Urinary bladder (tissue), 4 donors: ENCODE results near the gene GNAI2. TPM values are rescaled to one million over a fixed set of nuclear protein-coding genes. Genes with fewer than 3 reads are reported as not detected.
"Not testable (repeated sequence)": the region's sequence is repeated elsewhere in the genome, so short reads cannot be mapped to it uniquely, and the experiment has no call there.

Experiments used
- DNase-seq: peaks from one replicate; pipeline ENCODE4 v3.0.0-alpha.2; 2015; ENCODE audit errors: extremely low spot score
- H3K27ac ChIP-seq: one replicate; pipeline ENCODE4 v1.5.1; 2013; ENCODE audit warnings: low read depth, mild to moderate bottlenecking, moderate library complexity
- H3K36me3 ChIP-seq: one replicate; pipeline ENCODE4 v1.6.1; 2013; ENCODE audit warnings: mild to moderate bottlenecking, moderate library complexity; ENCODE audit not compliant: insufficient read depth
- H3K4me1 ChIP-seq: one replicate; pipeline ENCODE4 v1.6.1; 2013; ENCODE audit warnings: mild to moderate bottlenecking, moderate library complexity; ENCODE audit not compliant: insufficient read depth
- H3K4me3 ChIP-seq: one replicate; pipeline ENCODE4 v1.5.1; 2013; ENCODE audit warnings: low read depth, low read length
- whole genome bisulfite sequencing: extraction: QIAGEN DNeasy Blood & Tissue Kit; methylation state at CpG from one replicate; pipeline ENCODE4 v1.1.7; 2013; 5-methylcytosine and 5-hydroxymethylcytosine counted together
- polyA plus RNA-seq: library from polyadenylated mRNA; stranded (reverse); fragments of 200-250 nt; gene quantifications from one replicate; pipeline ENCODE4 v1.2.3, GENCODE V29; 2013
- total RNA-seq: library from RNA; depleted of rRNA; stranded (reverse); fragments of >200 nt; gene quantifications from one replicate; pipeline ENCODE4 v1.2.3, GENCODE V29; 2014
- donor health status: healthy with polysubstance abuse.
- donor health status: healthy.

The GNAI2 gene
- total and polyA plus RNA-seq, 2 donors, result 96.3 to 263 TPM

GRCh38 chr3:50279255-50280016 is 43.4 kb downstream of the GNAI2 start:
- Histone ChIP-seq H3K4me1 (no peaks in the 10 kb centered on the region), H3K27ac (no peak overlapping the region), H3K36me3 (no peaks in the 10 kb centered on the region), H3K4me3 (no peak overlapping the region)
- no peak for DNase-seq
- 89% methylated on average over 8 of the region's 8 CpGs for WGBS

GRCh38 chr3:50284121-50284520 is 48.1 kb downstream of the GNAI2 start:
- DNase-seq, H3K4me1 ChIP-seq, H3K4me3 ChIP-seq, H3K27ac ChIP-seq, H3K36me3 ChIP-seq: not testable (repeated sequence)
- WGBS, result 82% methylated on average over 6 of the region's 6 CpGs

DNA sequence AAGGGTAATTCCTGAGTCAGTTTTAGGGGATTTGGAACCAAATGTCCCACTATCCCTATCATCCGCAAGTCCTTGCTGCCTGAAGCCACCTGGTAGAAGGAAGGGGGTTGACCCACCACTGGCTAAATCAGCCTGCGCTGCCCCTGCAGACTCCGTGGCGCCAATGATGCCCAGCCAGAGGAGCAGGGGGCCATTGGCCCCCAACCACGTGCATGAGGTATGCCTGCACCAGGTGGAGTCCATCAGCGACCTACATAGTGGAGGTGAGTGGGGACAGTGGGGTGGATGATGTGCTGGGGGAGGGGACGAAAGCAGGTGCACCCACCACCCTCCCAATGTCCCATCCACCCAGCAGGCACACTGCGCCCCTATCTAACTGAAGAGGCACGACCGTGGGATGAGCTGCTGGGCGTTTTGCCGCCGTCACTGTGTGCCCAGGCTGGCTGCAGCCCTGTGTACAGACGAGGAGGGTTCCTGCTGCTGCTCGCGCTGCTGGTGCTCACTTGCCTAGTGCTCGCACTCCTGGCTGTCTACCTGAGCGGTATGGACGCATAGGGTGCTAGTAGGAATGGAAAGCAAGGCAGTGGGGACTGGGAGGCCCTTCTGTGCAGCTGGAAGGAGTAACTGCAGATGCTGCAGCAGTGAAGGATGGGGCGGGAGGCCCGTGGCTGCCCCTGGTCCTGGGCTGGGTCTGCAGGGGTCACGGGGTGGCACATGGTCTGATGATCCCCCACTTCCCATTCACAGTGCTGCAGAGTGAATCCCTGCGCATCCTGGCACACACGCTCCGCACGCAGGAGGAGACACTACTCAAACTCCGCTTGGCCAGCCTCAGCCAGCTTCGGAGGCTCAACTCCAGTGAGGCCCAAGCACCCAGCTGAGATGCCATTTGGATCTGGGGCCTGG is 50.6 kb downstream of the GNAI2 start:
- 88% methylated on average over 28 of the region's 28 CpGs for WGBS
- Histone ChIP-seq H3K4me1 (no peaks in the 10 kb centered on the region), H3K27ac (no peak overlapping the region), H3K36me3 (no peaks in the 10 kb centered on the region), H3K4me3 (no peak overlapping the region)
- no peak for DNase-seq

- no peak for DNase-seq
- H3K27ac ChIP-seq, result no peak overlapping the region
- no peaks in the 10 kb centered on the region for H3K36me3 ChIP-seq
- 90% methylated on average over 1 of the region's 1 CpG for WGBS
- no peak overlapping the region for H3K4me3 ChIP-seq
- no peaks in the 10 kb centered on the region for H3K4me1 ChIP-seq
These were observed 51.3 kb downstream of the GNAI2 start for GRCh38 chr3:50287262-50287661.

GRCh38 chr3:50288387-50289007 is 52.5 kb downstream of the GNAI2 start:
- Histone ChIP-seq H3K4me1 (no peaks in the 10 kb centered on the region), H3K4me3 (no peak overlapping the region)
- WGBS, result 95% methylated on average over 23 of the region's 23 CpGs

GRCh38 chr3:50289130-50289529 is 53.1 kb downstream of the GNAI2 start:
- no peaks in the 10 kb centered on the region for H3K4me1 ChIP-seq
- no peak for DNase-seq
- no peak overlapping the region for H3K27ac ChIP-seq
- 92% methylated on average over 6 of the region's 6 CpGs for WGBS
- no peak overlapping the region for H3K4me3 ChIP-seq
- no peaks in the 10 kb centered on the region for H3K36me3 ChIP-seq

More at GRCh38 chr3:50288387-50289007, 52.5 kb downstream of the GNAI2 start:
- DNase-seq, result no peak
- Histone ChIP-seq H3K36me3 (no peaks in the 10 kb centered on the region), H3K27ac (no peak overlapping the region)

GRCh38 chr3:50290161-50290641 is 54.2 kb downstream of the GNAI2 start:
- DNase-seq, result no peak
- Histone ChIP-seq H3K4me3 (no peak overlapping the region), H3K27ac (no peak overlapping the region), H3K36me3 (no peaks in the 10 kb centered on the region), H3K4me1 (no peaks in the 10 kb centered on the region)
- 94% methylated on average over 16 of the region's 16 CpGs for WGBS

GRCh38 chr3:50292159-50293078 is 56.4 kb downstream of the GNAI2 start, which contains the start of gene IFRD2:
TSS of gene IFRD2 (minus strand) at chr3:50292429. CDS start at chr3:50292274, 155 bp downstream.
- 1% methylated on average over 67 of the region's 67 CpGs for WGBS
- H3K4me3 ChIP-seq, result peak within 1 kb of the TSS; percentile 87
- DNase-seq, result peak; percentile 92
- H3K36me3 ChIP-seq, result no peaks in the 10 kb centered on the region
- no peaks in the 10 kb centered on the region for H3K4me1 ChIP-seq
- no peak within 1 kb of the TSS for H3K27ac ChIP-seq

DNA sequence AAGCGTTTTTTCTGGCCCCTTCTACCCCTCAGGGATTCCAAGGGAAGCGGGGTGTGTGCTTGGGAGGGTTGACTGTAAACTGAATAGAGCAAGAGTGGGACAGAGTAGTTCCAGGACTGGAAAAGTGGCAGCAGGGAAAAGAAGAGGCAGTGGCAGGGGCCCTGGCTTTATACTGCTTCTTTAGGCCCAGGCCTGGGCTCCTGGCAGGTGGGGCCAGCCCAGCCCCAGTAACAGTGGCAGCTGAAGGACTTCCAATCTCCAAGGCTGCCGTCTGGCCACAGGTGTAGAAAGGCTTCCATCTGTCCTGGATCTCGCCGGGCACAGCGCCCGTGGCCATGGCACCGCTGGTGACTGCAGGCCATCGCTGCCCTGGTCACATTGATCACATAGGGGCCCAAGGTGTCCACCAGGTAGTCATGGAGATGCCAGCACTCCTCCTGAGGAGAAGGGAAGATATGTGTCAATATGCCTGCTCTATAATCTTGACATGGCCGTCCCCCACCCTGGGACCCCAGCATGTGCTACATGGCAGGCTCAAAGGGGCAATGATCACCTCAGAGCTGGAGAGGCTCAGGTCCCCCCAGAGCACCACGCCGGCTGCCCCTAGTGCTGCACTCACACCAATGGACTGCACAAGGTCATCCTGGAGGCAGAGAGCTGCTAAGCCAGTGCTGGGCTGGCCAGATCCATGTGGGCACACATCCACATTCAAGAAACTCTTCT is 57.2 kb downstream of the GNAI2 start:
- WGBS, result 74% methylated on average over 12 of the region's 12 CpGs
- Histone ChIP-seq H3K4me1 (no peaks in the 10 kb centered on the region), H3K36me3 (no peaks in the 10 kb centered on the region), H3K4me3 (no peak overlapping the region), H3K27ac (no peak overlapping the region)
- DNase-seq, result no peak

DNA sequence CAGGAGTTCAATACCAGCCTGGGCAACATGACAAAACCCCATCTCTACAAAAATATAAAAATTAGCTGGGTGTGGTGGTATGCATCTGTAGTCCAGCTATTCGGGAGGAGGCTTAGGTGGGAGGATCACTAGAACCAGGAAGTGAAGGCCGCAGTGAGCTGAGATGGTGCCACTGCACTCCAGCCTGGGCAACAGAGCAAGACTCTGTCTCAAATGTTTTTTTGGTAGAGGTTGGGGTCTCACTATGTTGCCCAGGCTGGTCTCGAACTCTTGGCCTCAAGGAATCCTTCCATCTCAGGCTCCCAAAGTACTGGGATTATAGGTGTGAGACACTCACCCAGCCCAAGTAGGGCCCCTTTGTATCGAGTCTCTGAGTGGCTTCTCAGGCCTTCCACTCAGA is 58.1 kb downstream of the GNAI2 start:
- H3K4me3 ChIP-seq, result no peak overlapping the region
- 88% methylated on average over 4 of the region's 4 CpGs for WGBS
- no peak for DNase-seq
- no peak overlapping the region for H3K27ac ChIP-seq
- no peaks in the 10 kb centered on the region for H3K4me1 ChIP-seq
- no peaks in the 10 kb centered on the region for H3K36me3 ChIP-seq

GRCh38 chr3:50294492-50295403 is 58.7 kb downstream of the GNAI2 start:
- Histone ChIP-seq H3K4me1 (no peaks in the 10 kb centered on the region), H3K36me3 (no peaks in the 10 kb centered on the region), H3K27ac (no peak overlapping the region), H3K4me3 (no peak overlapping the region)
- WGBS, result 89% methylated on average over 22 of the region's 22 CpGs
- DNase-seq, result no peak
